ENCODE measurements around the gene INSRR. TPM values are rescaled to one million over a fixed set of nuclear protein-coding genes. Genes with fewer than 3 reads are reported as not detected.
A peak's percentile ranks its signal among the peaks of the same experiment; 100 is the strongest.

INSRR gene
- total RNA-seq, 1 experiment from 2014 or later: not detected

DNA sequence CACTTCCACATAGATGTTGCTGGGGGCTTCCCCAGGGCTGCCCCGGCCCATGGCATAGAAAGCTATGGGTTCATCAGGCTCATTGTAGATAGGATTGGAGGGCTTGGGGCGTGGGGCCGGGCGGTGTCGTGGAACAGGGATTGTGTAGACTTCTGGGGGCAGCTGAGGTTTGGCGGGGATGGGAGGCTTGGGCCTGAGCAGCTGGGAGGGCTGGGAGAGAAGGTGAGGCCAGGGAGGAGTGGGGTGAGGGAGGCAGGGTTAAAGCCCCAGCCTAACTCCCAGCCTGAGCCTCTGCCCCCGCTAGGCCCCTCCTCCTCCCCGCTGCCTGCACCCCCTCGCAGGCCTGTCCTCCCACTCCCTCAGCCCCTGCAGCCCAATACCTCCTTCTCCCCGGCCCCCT, 49.6 kb downstream of the INSRR start:
- DNase-seq: no peak
- Histone ChIP-seq H3K36me3 (peaks cover 3% of the 10 kb centered on the region; the same call in 1 of the 2 replicates), H3K9me3 (no peaks in the 10 kb centered on the region), H3K4me3 (no peak overlapping the region), H3K27me3 (no peaks in the 10 kb centered on the region)

- no peaks in the 10 kb centered on the region for H3K27me3 ChIP-seq
- DNase-seq: no peak
- no peak overlapping the region for H3K4me3 ChIP-seq
- no peaks in the 10 kb centered on the region for H3K9me3 ChIP-seq
- peaks cover 3% of the 10 kb centered on the region; the same call in 1 of the 2 replicates for H3K36me3 ChIP-seq
Observed at GRCh38 chr1:156808186-156809030, 50.5 kb downstream of the INSRR start.

DNA sequence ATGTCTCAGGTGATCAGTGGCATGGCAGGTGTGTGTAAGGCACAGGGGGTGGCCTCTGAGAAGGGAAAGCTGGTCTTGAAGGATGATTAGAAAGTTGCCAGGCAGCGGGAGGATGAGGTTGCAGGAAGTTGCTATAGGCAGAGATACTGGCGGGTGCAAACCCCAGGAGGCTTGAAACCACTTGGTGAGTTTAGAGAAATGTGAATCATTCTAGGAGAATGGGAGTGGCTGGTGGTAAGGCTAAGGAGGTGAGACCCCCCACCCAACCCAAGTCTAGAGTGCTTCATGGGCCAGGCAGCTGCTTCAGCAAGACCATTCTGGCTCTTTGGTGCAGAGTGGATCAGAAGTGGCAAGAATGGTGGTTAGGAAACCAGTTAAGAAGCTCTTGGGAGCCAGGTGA, 51.3 kb downstream of the INSRR start:
- Histone ChIP-seq H3K4me3 (no peak overlapping the region), H3K27me3 (no peaks in the 10 kb centered on the region), H3K9me3 (no peaks in the 10 kb centered on the region), H3K36me3 (peaks cover 5% of the 10 kb centered on the region; the same call in 1 of the 2 replicates)
- no peak for DNase-seq

GRCh38 chr1:156806512-156807440, 52.1 kb downstream of the INSRR start:
- Histone ChIP-seq H3K9me3 (no peaks in the 10 kb centered on the region), H3K4me3 (no peak overlapping the region), H3K27me3 (no peaks in the 10 kb centered on the region), H3K36me3 (peaks cover 11% of the 10 kb centered on the region)
- DNase-seq: no peak

- peak; percentile 83 for DNase-seq
- Histone ChIP-seq H3K4me3 (no peak overlapping the region), H3K36me3 (peaks cover 19% of the 10 kb centered on the region), H3K27me3 (no peaks in the 10 kb centered on the region), H3K9me3 (no peaks in the 10 kb centered on the region)
Observed at GRCh38 chr1:156805766-156806511, 53.0 kb downstream of the INSRR start.

DNA sequence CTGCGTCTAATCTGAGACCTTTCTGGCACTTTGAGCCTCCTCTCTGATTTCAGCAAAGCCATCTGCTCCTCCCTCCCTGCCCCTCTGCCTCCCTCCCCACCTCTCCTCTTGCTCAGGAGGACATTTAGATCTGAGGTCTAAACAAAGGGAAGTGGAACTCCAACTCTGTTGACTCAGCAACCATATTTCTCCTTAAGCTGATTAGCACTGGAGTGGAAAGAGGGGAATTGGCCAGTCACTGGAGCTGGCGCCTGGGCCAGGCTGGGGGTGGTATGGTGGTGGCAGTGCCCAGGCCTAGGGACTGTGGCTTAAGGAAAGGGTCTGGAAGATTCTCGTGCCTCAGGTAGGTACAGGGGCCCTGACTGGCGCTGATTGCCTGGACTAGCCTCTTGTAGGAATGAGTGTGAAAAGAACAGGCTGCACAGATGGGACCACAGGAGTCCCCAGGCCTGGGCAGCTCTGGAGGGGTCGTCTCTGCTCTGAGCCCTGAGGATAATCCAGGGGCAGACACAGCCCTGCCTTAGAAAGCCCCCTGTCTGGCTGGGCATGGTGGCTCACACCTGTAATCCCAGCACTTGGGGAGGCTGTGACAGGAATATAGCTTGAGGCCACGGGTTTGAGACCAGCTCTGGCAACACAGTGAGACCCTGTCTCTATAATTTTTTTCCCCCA, 54.2 kb downstream of the INSRR start:
- Histone ChIP-seq H3K27me3 (no peaks in the 10 kb centered on the region), H3K9me3 (no peaks in the 10 kb centered on the region), H3K36me3 (peaks cover 30% of the 10 kb centered on the region), H3K4me3 (no peak overlapping the region)
- DNase-seq: peak; percentile 45

- H3K36me3 ChIP-seq: peaks cover 37% of the 10 kb centered on the region
- no peak overlapping the region for H3K4me3 ChIP-seq
- no peaks in the 10 kb centered on the region for H3K9me3 ChIP-seq
- no peak for DNase-seq
- H3K27me3 ChIP-seq: no peaks in the 10 kb centered on the region
Observed at GRCh38 chr1:156804026-156804425, 54.9 kb downstream of the INSRR start.

DNA sequence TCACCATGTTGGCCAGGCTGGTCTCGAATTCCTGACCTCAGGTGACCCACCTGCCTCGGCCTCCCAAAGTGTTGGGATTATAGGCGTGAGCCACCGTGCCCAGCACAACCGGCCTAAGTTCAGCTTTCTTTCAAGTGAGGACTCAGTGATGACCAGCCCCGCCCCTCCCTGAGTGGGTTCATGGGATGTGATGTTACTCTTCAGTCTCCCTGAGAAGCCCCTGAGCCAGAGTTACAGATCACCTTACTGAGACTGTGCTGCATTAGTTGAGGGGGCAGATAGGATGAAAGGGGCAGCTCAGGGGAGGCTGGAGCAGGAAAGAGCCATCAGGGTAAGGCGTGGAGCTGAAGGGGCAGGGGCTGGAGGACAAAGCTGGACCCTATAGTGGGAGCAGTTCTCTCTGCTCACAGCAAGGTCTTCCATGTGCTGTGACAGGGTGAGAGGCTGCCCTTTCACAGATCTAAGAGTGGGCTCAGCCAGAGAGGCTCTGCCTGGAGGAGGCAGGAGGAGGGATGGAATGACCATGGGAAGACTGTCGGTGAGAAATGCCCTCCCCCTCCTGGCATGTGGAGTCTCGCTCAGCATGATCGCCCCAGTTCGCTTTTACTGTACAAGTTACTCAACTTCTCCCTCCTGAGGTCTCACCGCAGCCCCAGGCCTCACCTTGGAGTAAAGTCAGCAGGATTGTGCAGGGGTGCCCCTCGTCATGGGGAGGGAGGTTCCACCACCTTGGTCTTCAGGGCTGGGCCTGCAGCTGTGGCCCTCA, 55.6 kb downstream of the INSRR start:
- DNase-seq: no peak
- Histone ChIP-seq H3K27me3 (no peaks in the 10 kb centered on the region), H3K9me3 (no peaks in the 10 kb centered on the region), H3K4me3 (no peak overlapping the region), H3K36me3 (peaks cover 43% of the 10 kb centered on the region)

- no peak for DNase-seq
Observed at GRCh38 chr1:156802421-156802935, 56.4 kb downstream of the INSRR start.

GRCh38 chr1:156801409-156802121, 57.4 kb downstream of the INSRR start:
- DNase-seq: no peak
- H3K4me3 ChIP-seq: no peak overlapping the region
- no peaks in the 10 kb centered on the region for H3K27me3 ChIP-seq
- no peaks in the 10 kb centered on the region for H3K9me3 ChIP-seq
- H3K36me3 ChIP-seq: peaks cover 56% of the 10 kb centered on the region

More at GRCh38 chr1:156802421-156802935, 56.4 kb downstream of the INSRR start:
- Histone ChIP-seq H3K4me3 (no peak overlapping the region), H3K36me3 (peaks cover 51% of the 10 kb centered on the region), H3K27me3 (no peaks in the 10 kb centered on the region), H3K9me3 (no peaks in the 10 kb centered on the region)

- Histone ChIP-seq H3K27me3 (no peaks in the 10 kb centered on the region), H3K9me3 (no peaks in the 10 kb centered on the region), H3K36me3 (peaks cover 90% of the 10 kb centered on the region), H3K4me3 (no peak overlapping the region)
- DNase-seq: no peak
Observed at GRCh38 chr1:156797212-156797871, 61.6 kb downstream of the INSRR start.

- Histone ChIP-seq H3K27me3 (no peaks in the 10 kb centered on the region), H3K4me3 (no peak overlapping the region), H3K36me3 (peaks cover 90% of the 10 kb centered on the region), H3K9me3 (no peaks in the 10 kb centered on the region)
- no peak for DNase-seq
Observed at GRCh38 chr1:156796340-156797097, 62.4 kb downstream of the INSRR start.

GRCh38 chr1:156795787-156796186, 63.1 kb downstream of the INSRR start:
- H3K4me3 ChIP-seq: no peak overlapping the region
- no peaks in the 10 kb centered on the region for H3K9me3 ChIP-seq
- H3K27me3 ChIP-seq: no peaks in the 10 kb centered on the region
- DNase-seq: no peak
- peaks cover 90% of the 10 kb centered on the region for H3K36me3 ChIP-seq

DNA sequence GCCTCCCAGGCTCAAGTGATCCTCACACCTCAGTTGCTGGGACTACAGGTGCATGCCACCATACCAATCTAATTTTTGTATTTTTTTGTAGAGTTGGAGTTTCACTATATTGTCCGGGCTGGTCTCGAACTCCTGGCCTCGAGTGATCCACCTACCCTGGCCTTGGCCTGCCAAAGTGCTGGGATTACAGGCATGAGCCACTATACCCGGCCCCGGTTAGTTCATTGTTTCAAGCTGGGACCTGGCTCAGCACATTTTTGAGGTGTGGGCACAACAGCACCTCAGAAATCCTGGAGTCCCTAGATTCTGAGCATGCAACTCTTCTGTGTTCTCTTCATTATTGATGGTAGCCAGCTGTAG, 63.6 kb downstream of the INSRR start:
- H3K4me3 ChIP-seq: no peak overlapping the region
- peaks cover 92% of the 10 kb centered on the region for H3K36me3 ChIP-seq
- no peaks in the 10 kb centered on the region for H3K27me3 ChIP-seq
- no peaks in the 10 kb centered on the region for H3K9me3 ChIP-seq
- DNase-seq: no peak

All from MG63 (cell line).